ENCODE results near the gene GSDMA. TPM values are rescaled to one million over a fixed set of nuclear protein-coding genes. Genes with fewer than 3 reads are reported as not detected.
"Not testable (repeated sequence)": the region's sequence is repeated elsewhere in the genome, so short reads cannot be mapped to it uniquely, and the experiment has no call there.

GSDMA gene
- total and polyA plus RNA-seq, 10 of the 15 experiments (the other 5 are each of a cell fraction or from before 2014, with no cell fraction given) = 0.04 to 0.11 TPM; not detected in 8

- ChIA-PET RAD21 (ENCODE audit: unreplicated experiment) (no interaction called here), SMC1A (ENCODE audit: uncharacterized antibody, unreplicated experiment) (no interaction called here), POLR2A (no interaction called here), CTCF (interaction anchor here (1.2 kb wide), 2 partner anchors 9 to 381 kb away, joined by 3 read pairs; no protein-coding TSS in a partner anchor)
- intact Hi-C loops (cut with micrococcal nuclease; ENCODE audit: unreplicated experiment) = no loop called here
- DNase-seq (ENCODE audit: low read depth, low spot score) = no peak
- Histone ChIP-seq H3K79me2 (ENCODE audit: control insufficient read depth, insufficient read depth, low read length) (no peaks in the 10 kb centered on the region), H2AFZ (ENCODE audit: control insufficient read depth, low read depth, low read length) (no peak overlapping the region), H3K36me3 (ENCODE audit: control insufficient read depth in 2 of 2, insufficient read depth in 2 of 2, low read length in 1 of 2) (no peaks in the 10 kb centered on the region), H3K27me3 (replicated peaks in 1 of 2; ENCODE audit: control insufficient read depth in 2 of 2, insufficient read depth in 2 of 2, low read length in 1 of 2) (no peaks in the 10 kb centered on the region), H3K9ac (ENCODE audit: control insufficient read depth, insufficient read depth, low read length) (no peak overlapping the region), H3K4me3 (no peak overlapping the region), H3K27ac (ENCODE audit: control insufficient read depth, insufficient read depth) (no peak overlapping the region), H4K20me1 (ENCODE audit: control insufficient read depth, insufficient read depth) (no peaks in the 10 kb centered on the region), H3K4me1 (ENCODE audit: control insufficient read depth, insufficient read depth, low read length) (no peaks in the 10 kb centered on the region), H3K9me3 (replicated peaks; ENCODE audit: control insufficient read depth, insufficient read depth, low read length) (no peaks in the 10 kb centered on the region), H3K4me2 (ENCODE audit: control insufficient read depth, insufficient read depth) (no peak overlapping the region)
- FAIRE-seq = no peak
- in situ Hi-C loops (cut with MboI) = loop anchor here (25.0 kb wide), 1 partner anchor 283 kb away; the partner anchor contains the start of gene CDC6
- no peak for ATAC-seq
- WGBS (ENCODE audit: insufficient coverage, insufficient replicate concordance, low lambda C conversion rate, missing lambda C conversion rate) = 63% methylated on average over 7 of the region's 7 CpGs
- no TSS peak for BruUV-seq (replicated peaks)
- TF ChIP-seq BACH1 (IDR thresholded peaks at IDR 0.05; ENCODE audit: borderline replicate concordance) = no peak
Measured at GRCh38 chr17:40004712-40005111, 41.9 kb downstream of the GSDMA start.

GRCh38 chr17:40005520-40005919, 42.7 kb downstream of the GSDMA start:
- in situ Hi-C loops (cut with MboI) = loop anchor here (25.0 kb wide), 1 partner anchor 282 kb away; the partner anchor contains the start of gene CDC6
- Histone ChIP-seq H4K20me1 (ENCODE audit: control insufficient read depth, insufficient read depth) (no peaks in the 10 kb centered on the region), H3K4me1 (ENCODE audit: control insufficient read depth, insufficient read depth, low read length) (no peaks in the 10 kb centered on the region), H3K36me3 (ENCODE audit: control insufficient read depth in 2 of 2, insufficient read depth in 2 of 2, low read length in 1 of 2) (no peaks in the 10 kb centered on the region), H3K4me3 (no peak overlapping the region), H3K79me2 (ENCODE audit: control insufficient read depth, insufficient read depth, low read length) (no peaks in the 10 kb centered on the region), H3K9me3 (replicated peaks; ENCODE audit: control insufficient read depth, insufficient read depth, low read length) (no peaks in the 10 kb centered on the region), H3K9ac (ENCODE audit: control insufficient read depth, insufficient read depth, low read length) (no peak overlapping the region), H3K27me3 (replicated peaks in 1 of 2; ENCODE audit: control insufficient read depth in 2 of 2, insufficient read depth in 2 of 2, low read length in 1 of 2) (no peaks in the 10 kb centered on the region), H3K4me2 (ENCODE audit: control insufficient read depth, insufficient read depth) (no peak overlapping the region), H3K27ac (ENCODE audit: control insufficient read depth, insufficient read depth) (no peak overlapping the region), H2AFZ (ENCODE audit: control insufficient read depth, low read depth, low read length) (no peak overlapping the region)
- no peak for TF ChIP-seq ZZZ3 (IDR thresholded peaks at IDR 0.05; ENCODE audit: control insufficient read depth, insufficient read length, low read depth)
- SMC1A ChIA-PET (ENCODE audit: uncharacterized antibody, unreplicated experiment) = interaction anchor here (0.9 kb wide), 1 partner anchor 25 kb away, joined by 3 read pairs; the partner anchor contains the start of gene PSMD3
- RAD21 ChIA-PET (ENCODE audit: unreplicated experiment) = no interaction called here
- intact Hi-C loops (cut with micrococcal nuclease; ENCODE audit: unreplicated experiment) = no loop called here
- CTCF ChIA-PET = interaction anchor here (1.2 kb wide), 3 partner anchors 8 to 382 kb away, joined by 3 read pairs; no protein-coding TSS in a partner anchor
- FAIRE-seq (no peak), DNase-seq (ENCODE audit: low read depth, low spot score) (no peak), ATAC-seq (no peak)
- WGBS (ENCODE audit: insufficient coverage, insufficient replicate concordance, low lambda C conversion rate, missing lambda C conversion rate) = 41% methylated on average over 6 of the region's 6 CpGs
- no TSS peak for BruUV-seq (replicated peaks)
- POLR2A ChIA-PET = no interaction called here

- H3K9ac ChIP-seq (ENCODE audit: control insufficient read depth, insufficient read depth, low read length); RAD21 ChIA-PET (ENCODE audit: unreplicated experiment); H3K36me3 ChIP-seq (ENCODE audit: control insufficient read depth in 2 of 2, insufficient read depth in 2 of 2, low read length in 1 of 2); H3K4me1 ChIP-seq (ENCODE audit: control insufficient read depth, insufficient read depth, low read length); H3K27me3 ChIP-seq (replicated peaks in 1 of 2; ENCODE audit: control insufficient read depth in 2 of 2, insufficient read depth in 2 of 2, low read length in 1 of 2); H3K4me3 ChIP-seq; BruUV-seq (replicated peaks); SMC1A ChIA-PET (ENCODE audit: uncharacterized antibody, unreplicated experiment); H4K20me1 ChIP-seq (ENCODE audit: control insufficient read depth, insufficient read depth); H2AFZ ChIP-seq (ENCODE audit: control insufficient read depth, low read depth, low read length); FAIRE-seq; H3K79me2 ChIP-seq (ENCODE audit: control insufficient read depth, insufficient read depth, low read length); POLR2A ChIA-PET; H3K9me3 ChIP-seq (replicated peaks; ENCODE audit: control insufficient read depth, insufficient read depth, low read length); ATAC-seq; H3K27ac ChIP-seq (ENCODE audit: control insufficient read depth, insufficient read depth); DNase-seq (ENCODE audit: low read depth, low spot score); H3K4me2 ChIP-seq (ENCODE audit: control insufficient read depth, insufficient read depth): not testable (repeated sequence)
- WGBS (ENCODE audit: insufficient coverage, insufficient replicate concordance, low lambda C conversion rate, missing lambda C conversion rate) = 80% methylated on average over 37 of the region's 38 CpGs
- in situ Hi-C loops (cut with MboI) (loop anchor here (5.0 to 25.0 kb wide), 2 partner anchors 151 to 276 kb away; partner anchors contain the start of gene CDC6), intact Hi-C loops (cut with micrococcal nuclease; ENCODE audit: unreplicated experiment) (loop anchor here (5.0 kb wide), 1 partner anchor 156 kb away; no protein-coding TSS in a partner anchor)
- CTCF ChIA-PET = interaction anchor here (0.9 to 5.9 kb wide), 3 partner anchors 64 to 75 kb away, joined by 5 to 33 read pairs (median 6); no protein-coding TSS in a partner anchor
Measured at GRCh38 chr17:40010946-40011500, 48.2 kb downstream of the GSDMA start.

All from GM12878 (cell line).